Stimulated activated CD4-positive, alpha-beta T cell treated with anti-CD3 and anti-CD28 coated beads, Interleukin-4, amount 100 ng/mL, for 48 hours (primary cell): ENCODE results near the gene ACADVL.
"Not testable (repeated sequence)": the region's sequence is repeated elsewhere in the genome, so short reads cannot be mapped to it uniquely, and the experiment has no call there.

Source experiments
- DNase-seq, 2 donors: peaks; one replicate each; pipeline ENCODE4 v3.0.0-alpha.2; 2020; ENCODE audit warnings: low read depth in 2 of 2

Gene ACADVL

DNA sequence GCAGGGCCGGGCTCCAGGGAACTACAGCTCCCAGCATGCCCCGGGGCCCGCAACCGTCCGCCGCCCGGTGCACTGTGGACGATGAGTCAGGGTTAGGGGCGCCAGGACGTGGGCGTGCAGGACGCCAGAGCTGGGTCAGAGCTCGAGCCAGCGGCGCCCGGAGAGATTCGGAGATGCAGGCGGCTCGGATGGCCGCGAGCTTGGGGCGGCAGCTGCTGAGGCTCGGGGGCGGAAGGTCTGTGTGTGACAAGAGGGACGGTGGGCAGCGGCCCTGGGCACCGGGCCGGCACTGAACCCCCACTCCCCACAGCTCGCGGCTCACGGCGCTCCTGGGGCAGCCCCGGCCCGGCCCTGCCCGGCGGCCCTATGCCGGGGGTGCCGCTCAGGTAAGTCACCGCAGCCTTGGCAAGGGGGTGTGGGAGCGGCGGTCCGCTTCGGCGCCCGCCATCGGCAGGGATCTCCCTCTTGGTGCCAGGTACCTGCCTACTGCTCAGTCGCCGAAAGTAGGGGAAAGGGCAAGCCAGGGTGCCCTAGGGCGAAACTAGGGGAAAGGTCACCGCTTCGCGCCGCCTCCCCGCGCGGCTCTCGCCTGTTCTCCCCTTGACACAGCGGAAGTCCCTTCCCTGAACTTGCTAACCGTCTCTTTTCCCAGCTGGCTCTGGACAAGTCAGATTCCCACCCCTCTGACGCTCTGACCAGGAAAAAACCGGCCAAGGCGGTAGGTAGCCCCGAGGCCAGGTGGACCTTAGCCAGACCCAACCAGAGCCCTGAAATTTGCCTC, at the start of gene ACADVL, which contains the start of gene DLG4:
TSS of gene ACADVL (plus strand) at position 127 of the 781 bp plus-strand sequence. CDS start at position 174, 47 bp downstream.
TSS of gene DLG4 (minus strand) at position 25 of the 781 bp plus-strand sequence.
- peak; percentile 75 to 82 for DNase-seq

DNA sequence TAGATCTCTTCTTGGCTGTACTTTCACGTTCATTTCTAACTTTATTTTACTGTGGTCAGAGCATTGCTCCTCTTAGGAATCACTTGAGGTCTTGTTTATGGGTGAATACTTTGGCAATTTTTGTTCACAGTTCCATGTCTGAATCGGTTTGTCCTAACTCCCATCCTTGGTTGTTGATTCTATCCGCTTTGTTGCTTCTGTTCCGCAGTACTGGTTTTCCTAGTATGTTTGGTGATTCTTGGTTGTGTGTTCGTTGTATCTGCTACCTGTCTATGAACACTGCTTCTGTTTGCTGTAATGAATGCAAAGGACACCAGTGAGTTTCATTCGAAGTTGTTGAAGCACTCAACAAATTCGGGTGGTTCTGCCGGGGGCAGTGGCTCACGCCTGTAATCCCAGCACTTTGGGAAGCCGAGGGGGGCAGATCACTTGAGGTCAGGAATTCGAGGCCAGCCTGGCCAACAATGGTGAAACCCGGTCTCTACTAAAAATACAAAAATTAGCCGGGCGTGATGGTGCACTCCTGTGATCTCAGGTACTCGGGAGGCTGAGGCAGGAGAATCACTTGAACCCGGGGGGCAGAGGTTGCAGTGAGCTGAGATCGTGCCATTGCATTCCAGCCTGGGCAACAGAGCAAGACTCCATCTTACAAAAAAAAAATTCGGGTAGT, 47.1 kb upstream of the ACADVL start:
- DNase-seq, result not testable (repeated sequence)

- peak; percentile 30 to 37 for DNase-seq
Observed at GRCh38 chr17:7173687-7174602, 45.8 kb upstream of the ACADVL start.

- no peak for DNase-seq
Observed at GRCh38 chr17:7174603-7175326, 45.0 kb upstream of the ACADVL start.

- no peak for DNase-seq
Observed at GRCh38 chr17:7175330-7175733, 44.4 kb upstream of the ACADVL start.

DNA sequence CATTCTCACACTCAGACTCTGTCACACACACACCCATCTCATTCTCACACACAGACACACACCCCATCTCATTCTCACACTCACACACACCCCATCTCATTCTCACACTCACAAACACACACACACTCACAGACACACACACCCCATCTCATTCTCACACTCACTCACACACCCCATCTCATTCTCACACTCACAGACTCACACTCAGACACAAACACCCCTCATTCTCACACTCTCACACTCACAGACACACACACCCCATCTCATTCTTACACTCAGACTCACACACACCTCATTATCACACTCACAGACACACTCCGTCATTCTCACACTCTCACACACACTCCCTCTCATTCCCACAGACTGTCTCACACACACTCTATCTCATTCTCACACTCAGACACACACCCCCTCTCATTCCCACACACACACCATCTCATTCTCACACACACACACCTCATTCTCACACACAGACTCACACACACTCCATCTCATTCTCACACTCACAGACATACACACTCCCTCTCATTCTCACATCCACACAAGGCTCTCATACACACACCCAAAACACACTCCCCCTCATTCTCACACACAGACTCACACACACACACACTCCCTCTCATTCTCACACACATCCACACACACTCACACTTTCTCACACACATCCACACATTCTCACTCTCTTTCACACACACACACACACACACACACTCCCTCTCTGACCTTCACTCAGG, 43.5 kb upstream of the ACADVL start:
- no peak for DNase-seq

DNA sequence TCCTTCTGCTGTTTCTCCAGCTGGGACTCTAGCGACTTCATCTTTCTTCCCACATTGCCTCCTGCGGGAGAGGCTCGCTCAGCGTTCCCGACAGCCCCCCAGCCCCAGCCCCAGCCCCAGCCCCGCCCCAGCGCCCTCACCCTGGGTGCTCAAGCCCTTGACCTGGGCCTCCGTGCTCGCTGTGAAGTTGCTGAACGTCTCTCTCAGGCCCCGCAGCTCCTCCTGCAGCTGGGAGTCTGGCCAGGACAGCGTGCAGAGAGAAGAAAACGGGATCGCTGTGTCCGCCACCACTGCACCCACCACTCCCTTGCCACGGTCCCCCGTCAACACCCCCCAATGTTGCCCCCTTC, 42.9 kb upstream of the ACADVL start:
- no peak for DNase-seq

- DNase-seq, result peak; percentile 46 to 57
Observed at GRCh38 chr17:7177191-7177953, 42.4 kb upstream of the ACADVL start.

DNA sequence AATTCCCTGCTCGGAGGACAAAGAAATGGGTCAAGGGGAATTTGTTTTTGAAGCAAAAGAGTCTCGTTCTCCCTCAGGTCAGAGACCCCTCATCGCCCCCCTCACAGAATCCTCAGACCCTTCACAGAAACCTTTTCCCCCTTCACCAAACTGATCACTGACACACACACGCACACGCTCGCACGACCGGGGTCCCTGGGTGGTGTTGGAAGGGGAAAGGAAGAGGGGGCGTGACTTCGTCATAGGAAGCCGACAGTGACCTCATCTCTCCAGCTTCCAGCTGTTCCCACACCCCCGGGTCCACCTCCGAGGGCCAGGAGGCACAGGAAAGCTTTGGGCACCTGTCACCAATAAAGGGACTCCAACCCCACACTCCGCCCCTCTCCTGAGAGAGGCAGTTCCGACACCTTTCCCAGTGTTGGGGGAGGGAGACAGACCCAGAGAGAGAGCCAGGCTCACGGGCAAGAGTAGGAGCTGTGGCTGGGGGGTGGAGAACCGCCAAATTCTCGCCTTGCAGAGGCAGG, 41.7 kb upstream of the ACADVL start:
- no peak for DNase-seq

DNA sequence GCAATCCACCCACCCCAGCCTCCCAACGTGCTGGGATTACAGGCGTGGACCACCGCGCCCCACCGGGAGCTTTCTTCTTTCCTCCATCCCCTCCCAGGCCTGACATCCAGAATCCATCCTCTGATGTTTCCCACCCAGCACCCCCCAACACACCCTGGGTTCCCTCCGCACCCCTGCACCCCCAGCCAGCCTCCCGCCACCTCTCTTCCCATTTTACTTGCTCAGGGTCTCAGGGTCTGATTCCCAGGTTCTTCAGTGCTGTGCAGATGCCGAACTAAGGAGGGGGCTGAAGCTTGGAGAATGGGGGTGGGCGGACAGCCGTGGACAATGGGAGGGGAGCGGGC, 40.8 kb upstream of the ACADVL start:
- DNase-seq, result no peak

- no peak for DNase-seq
Observed at GRCh38 chr17:7179317-7180254, 40.2 kb upstream of the ACADVL start, which contains the start of gene ASGR1. ASGR1 (minus strand) TSS chr17:7179370; CDS start chr17:7178563, 807 bp downstream.

- not testable (repeated sequence) for DNase-seq
Observed at GRCh38 chr17:7182101-7182500, 37.6 kb upstream of the ACADVL start.

DNA sequence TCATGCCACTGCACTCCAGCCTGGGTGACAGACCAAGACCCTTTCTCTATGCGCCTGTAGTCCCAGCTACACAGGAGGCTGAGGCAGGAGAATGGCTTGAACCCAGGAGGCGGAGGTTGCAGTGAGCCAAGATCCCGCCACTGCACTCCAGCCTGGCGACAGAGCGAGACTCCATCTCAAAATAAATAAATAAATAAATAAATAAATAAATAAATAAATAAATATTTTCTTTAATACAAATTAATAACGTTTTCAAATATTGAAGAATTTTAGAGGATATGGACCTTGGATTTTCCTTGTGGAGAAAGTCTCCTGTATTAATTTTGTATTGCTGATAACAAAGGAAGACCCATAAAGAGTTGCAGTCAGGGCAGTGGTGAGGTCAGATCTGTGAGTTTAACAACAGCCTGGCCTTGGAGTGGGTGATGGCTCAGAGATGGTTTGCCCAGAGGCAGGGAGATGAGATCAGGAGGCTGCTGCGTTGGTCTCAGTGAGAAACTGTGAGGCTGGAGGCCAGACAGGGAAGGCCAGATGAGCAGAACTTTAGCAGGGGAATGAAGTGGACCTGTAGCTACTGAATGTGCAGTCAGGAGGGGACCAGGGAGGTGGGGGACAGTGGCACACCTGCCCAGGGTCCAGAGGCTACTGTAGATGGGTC, 36.2 kb upstream of the ACADVL start:
- DNase-seq, result no peak

DNA sequence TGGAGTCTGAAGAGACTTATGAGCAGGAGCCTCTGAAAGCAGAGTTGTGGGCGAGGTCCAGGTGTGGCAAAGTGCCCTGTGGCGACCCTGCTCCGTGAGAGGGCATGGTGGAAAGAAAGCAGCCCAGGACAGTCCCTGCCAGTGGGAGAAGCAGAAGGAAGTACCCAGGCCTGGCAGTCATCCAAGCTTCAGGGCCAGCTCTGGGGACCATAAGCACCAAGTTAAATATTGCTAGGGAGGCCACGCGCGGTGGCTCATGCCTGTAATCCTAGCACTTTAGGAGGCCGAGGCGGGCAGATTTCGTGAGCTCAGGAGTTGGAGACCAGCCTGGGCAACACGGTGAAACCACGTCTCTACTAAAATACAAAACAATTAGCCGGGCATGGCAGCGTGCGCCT, 35.6 kb upstream of the ACADVL start:
- no peak for DNase-seq

DNA sequence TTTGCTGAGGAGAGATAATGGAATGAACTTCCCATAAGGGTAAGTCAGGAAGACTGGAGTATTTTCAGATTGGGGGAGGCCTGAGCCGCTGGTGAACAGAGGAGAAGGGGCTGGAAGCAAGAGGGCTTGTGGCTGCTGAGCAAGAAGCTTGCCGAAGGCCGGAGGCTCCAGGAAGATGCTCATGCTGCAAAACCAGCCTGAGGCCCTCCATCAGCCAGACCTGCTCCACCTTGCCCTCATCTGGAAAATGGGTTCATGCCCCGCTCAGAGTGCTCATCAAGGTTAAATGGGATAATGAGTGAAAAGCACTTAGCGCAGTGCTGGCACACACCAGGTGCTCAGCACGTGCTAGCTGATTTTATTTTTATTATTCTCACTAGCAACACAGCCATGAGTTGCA, 35.1 kb upstream of the ACADVL start:
- DNase-seq, result no peak

GRCh38 chr17:7186241-7186640, 33.5 kb upstream of the ACADVL start:
- no peak for DNase-seq

DNA sequence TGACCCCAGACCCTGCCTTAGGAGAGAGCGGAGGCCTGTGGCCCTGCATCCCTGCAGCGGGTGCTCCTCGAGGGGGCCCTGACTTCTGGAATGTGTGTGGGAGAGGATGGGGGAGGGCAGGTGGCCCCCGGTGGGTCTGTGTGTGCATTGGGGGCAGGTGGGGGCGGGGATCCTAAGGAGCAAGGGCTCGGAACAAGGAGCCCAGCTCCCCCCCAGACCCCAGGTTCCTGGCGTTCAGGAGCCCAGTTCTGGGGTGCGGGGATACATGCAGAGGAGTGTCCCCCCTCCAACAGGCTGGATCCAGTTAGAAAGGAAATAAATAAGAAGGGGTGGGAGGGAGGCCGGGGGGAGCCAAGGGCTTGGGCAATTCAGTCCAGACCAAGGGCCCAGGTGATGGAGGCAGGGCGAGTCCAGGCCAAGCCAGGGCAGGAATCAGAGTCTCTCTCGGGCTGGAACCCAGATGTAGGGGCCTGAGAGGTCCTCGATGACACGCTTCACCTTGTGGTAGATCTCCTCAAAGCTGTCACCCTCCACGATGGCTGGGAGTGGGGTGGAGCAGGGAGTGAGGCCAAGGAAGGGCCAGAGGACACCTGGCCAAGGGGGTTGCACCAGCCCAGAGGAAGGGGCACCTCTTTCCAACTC, 29.3 kb upstream of the ACADVL start:
- no peak for DNase-seq

DNA sequence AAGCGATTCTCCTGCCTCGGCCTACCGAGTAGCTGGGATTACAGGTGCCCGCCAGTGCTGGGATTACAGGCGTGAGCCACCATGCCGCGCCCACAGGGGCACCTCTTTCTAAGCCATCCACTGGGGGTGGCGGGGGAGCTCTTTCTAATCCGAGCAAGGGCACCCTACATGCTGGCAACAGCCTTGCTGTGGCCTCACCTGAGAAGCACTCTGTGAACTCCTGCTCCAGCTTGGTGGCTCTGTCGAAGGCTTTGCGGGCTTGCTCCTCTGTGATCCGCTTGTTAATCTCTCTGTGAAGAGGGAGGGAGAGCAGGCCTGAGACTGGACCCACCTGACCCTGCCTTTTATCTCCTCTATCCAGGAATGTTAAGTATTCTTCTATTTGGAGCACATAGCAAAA, 28.7 kb upstream of the ACADVL start:
- no peak for DNase-seq
